HCT116 (cell line): ENCODE data around the gene EXOC4. TPM values are rescaled to one million over a fixed set of nuclear protein-coding genes. Genes with fewer than 3 reads are reported as not detected.

Experiments
- ATAC-seq: fragments of 200-7000 bp; cut with Tn5 transposase; 2 replicates; pipeline ENCODE4 v1.9.1; 2020; ENCODE audit warnings: mild to moderate bottlenecking, moderate library complexity
- BruUV-seq: library from RNA; stranded (reverse); fragments of 400-500 nt; replicated peaks from 2 replicates; lab custom pipeline; 2021; lab: Mats Ljungman, UMichigan
- CTCF ChIA-PET: fragments of 300-600 bp; sonication (Branson Sonifier 250); formaldehyde crosslinking; loops from one replicate; lab custom pipeline; 2021; ENCODE audit warnings: antibody characterized with exemption; lab: Charles Lee
- POLR2A ChIA-PET: fragments of 300-600, 350-600 bp; sonication (Branson Sonifier 250); formaldehyde crosslinking; loops from one replicate; lab custom pipeline; 2021; ENCODE audit warnings: antibody characterized with exemption; lab: Charles Lee
- RAD21 ChIA-PET, 2 experiments: fragments of 300-600 bp; sonication (Branson Sonifier 250); formaldehyde crosslinking; loops; one replicate each; lab custom pipeline; 2023; ENCODE audit warnings: low total read pairs in 2 of 2; ENCODE audit not compliant: uncharacterized antibody in 2 of 2, unreplicated experiment in 2 of 2, low non-redundant PET in 1 of 2; lab: Charles Lee
- DNase-seq: peaks from one replicate; pipeline ENCODE4 v3.0.0-alpha.2; 2010; ENCODE audit warnings: low read depth, low spot score
- H2AFZ ChIP-seq: fragments of 200-600 bp; shearing (Covaris generic), sonication (generic); 2 replicates; pipeline ENCODE4 v1.6.1; 2017; ENCODE audit warnings: low read depth, mixed run types, mixed read lengths, antibody characterized with exemption, low read length; ENCODE audit not compliant: poor library complexity, severe bottlenecking
- H3K27ac ChIP-seq: 2 replicates; pipeline ENCODE4 v1.5.1; 2012; ENCODE audit warnings: low read depth, low read length
- H3K27me3 ChIP-seq: fragments of 200-600 bp; sonication (generic); 2 replicates; pipeline ENCODE4 v1.6.1; 2016; ENCODE audit warnings: mixed run types, low read length, mixed read lengths; ENCODE audit not compliant: insufficient read depth
- H3K36me3 ChIP-seq, 2 experiments: fragments of 200-500 bp in 1 of 2; fragments of 200-600 bp in 1 of 2; sonication (Bioruptor generic) in 1 of 2; sonication (generic) in 1 of 2; 2 replicates each; pipeline versions ENCODE4 v1.5.1 to v1.6.1; 2014 to 2016; ENCODE audit warnings: low read length in 2 of 2, inconsistent platforms in 1 of 2, mixed read lengths in 1 of 2, mixed run types in 1 of 2; ENCODE audit not compliant: insufficient read depth in 2 of 2, control insufficient read depth in 1 of 2
- H3K4me1 ChIP-seq, 2 experiments: fragments of 200-600 bp in 1 of 2; sonication (generic) in 1 of 2; 2 replicates each; pipeline versions ENCODE4 v1.5.1 to v1.6.1; 2012 to 2017; ENCODE audit warnings: low read length in 2 of 2, inconsistent platforms in 1 of 2, mild to moderate bottlenecking in 1 of 2, mixed read lengths in 1 of 2, mixed run types in 1 of 2, moderate library complexity in 1 of 2; ENCODE audit not compliant: insufficient read depth in 2 of 2, control insufficient read depth in 1 of 2
- H3K4me2 ChIP-seq: fragments of 200-600 bp; sonication (generic); 2 replicates; pipeline ENCODE4 v1.6.1; 2017; ENCODE audit warnings: mixed run types, low read length, mixed read lengths
- H3K4me3 ChIP-seq, 2 experiments: fragments of 200-600 bp in 1 of 2; sonication (generic) in 1 of 2; replicated peaks in 1 of 2; 2 replicates each; pipeline ENCODE4 v1.5.1; 2011 to 2016; ENCODE audit warnings: low read length in 2 of 2, control low read depth in 1 of 2, low read depth in 1 of 2, mild to moderate bottlenecking in 1 of 2, mixed read lengths in 1 of 2, mixed run types in 1 of 2
- H3K79me2 ChIP-seq: fragments of 200-600 bp; sonication (generic); 2 replicates; pipeline ENCODE4 v1.6.1; 2017; ENCODE audit warnings: mild to moderate bottlenecking, mixed run types, low read length, moderate library complexity, mixed read lengths; ENCODE audit not compliant: insufficient read depth
- H3K9ac ChIP-seq: fragments of 200-600 bp; sonication (generic); 2 replicates; pipeline ENCODE4 v1.6.1; 2016; ENCODE audit warnings: low read length, mixed read lengths
- H3K9me2 ChIP-seq: fragments of 200-600 bp; sonication (generic), shearing (Covaris generic); 2 replicates; pipeline ENCODE4 v1.6.1; 2017; ENCODE audit warnings: mixed run types, mild to moderate bottlenecking, moderate library complexity; ENCODE audit not compliant: insufficient read depth
- H3K9me3 ChIP-seq, 2 experiments: fragments of 200-500 bp in 1 of 2; fragments of 200-600 bp in 1 of 2; sonication (Bioruptor generic) in 1 of 2; sonication (generic) in 1 of 2; 2 replicates each; pipeline ENCODE4 v1.6.1; 2014 to 2017; ENCODE audit warnings: low read length in 2 of 2, mixed read lengths in 2 of 2, inconsistent platforms in 1 of 2, low read depth in 1 of 2, mild to moderate bottlenecking in 1 of 2, mixed run types in 1 of 2, moderate library complexity in 1 of 2; ENCODE audit not compliant: control insufficient read depth in 1 of 2, insufficient read depth in 1 of 2
- H4K20me1 ChIP-seq: fragments of 200-600 bp; sonication (generic), shearing (Covaris generic); 2 replicates; pipeline ENCODE4 v1.6.1; 2017; ENCODE audit warnings: mixed run types, mild to moderate bottlenecking, moderate library complexity; ENCODE audit not compliant: insufficient read depth
- ATF3 ChIP-seq: IDR thresholded peaks from 2 replicates; pipeline ENCODE4 v1.6.1; 2012
- CEBPB ChIP-seq: IDR thresholded peaks from 2 replicates; pipeline ENCODE4 v1.6.1; 2012; ENCODE audit warnings: low read depth
- EGR1 ChIP-seq: IDR thresholded peaks from 2 replicates; pipeline ENCODE4 v1.6.1; 2012; ENCODE audit warnings: low read depth
- ELF1 ChIP-seq: IDR thresholded peaks from 2 replicates; pipeline ENCODE4 v1.6.1; 2012; ENCODE audit warnings: low read depth, borderline replicate concordance
- EZH2 ChIP-seq: fragments of 200-600 bp; sonication (generic); IDR thresholded peaks from 2 replicates; pipeline ENCODE4 v1.6.1; 2017; ENCODE audit warnings: antibody characterized with exemption, mixed run types
- EZH2phosphoT487 ChIP-seq: fragments of 200-600 bp; IDR thresholded peaks from 2 replicates; pipeline ENCODE4 v1.6.1; 2018; ENCODE audit warnings: antibody characterized with exemption, borderline replicate concordance
- FOSL1 ChIP-seq: IDR thresholded peaks from 2 replicates; pipeline ENCODE4 v1.6.1; 2012; ENCODE audit warnings: low read depth
- MAX ChIP-seq: IDR thresholded peaks from 2 replicates; pipeline ENCODE4 v1.6.1; 2012
- POLR2A ChIP-seq: IDR thresholded peaks from 2 replicates; pipeline ENCODE4 v1.7.0; 2011; ENCODE audit warnings: borderline replicate concordance; ENCODE audit not compliant: insufficient read depth, insufficient read length; ENCODE audit errors: extremely low read depth
- POLR2AphosphoS5 ChIP-seq: IDR thresholded peaks from 2 replicates; pipeline ENCODE4 v1.6.1; 2011; ENCODE audit warnings: mild to moderate bottlenecking, low read depth, low read length, moderate library complexity
- SP1 ChIP-seq: IDR thresholded peaks from 2 replicates; pipeline ENCODE4 v1.6.1; 2012; ENCODE audit warnings: low read depth
- ZBTB33 ChIP-seq: IDR thresholded peaks from 2 replicates; pipeline ENCODE4 v1.6.1; 2011; ENCODE audit warnings: mild to moderate bottlenecking, low read length, moderate library complexity; ENCODE audit not compliant: insufficient replicate concordance; ENCODE audit errors: extremely low read depth
- ZFX ChIP-seq: fragments of 450-650 bp; IDR thresholded peaks from 2 replicates; pipeline ENCODE4 v1.6.1; 2017
- ZNF274 ChIP-seq: fragments of 200-500 bp; sonication (Bioruptor generic); IDR thresholded peaks from 2 replicates; pipeline ENCODE4 v1.6.1; 2014; ENCODE audit warnings: mild to moderate bottlenecking, low read depth, low read length, inconsistent platforms
- intact Hi-C: fragments of 100-400 bp; cut with micrococcal nuclease; formaldehyde crosslinking; loops from 2 replicates; pipeline ENCODE4 v1.10.0; 2022
- total RNA-seq: library from RNA; stranded (reverse); gene quantifications from one replicate; pipeline ENCODE4 v1.2.1, GENCODE V29; 2021; ENCODE audit not compliant: unreplicated experiment
- TF ChIP-seq, protein P1 (sequence below), 3 experiments: fragments of 200-600 bp in 1 of 3; sonication (generic) in 1 of 3; IDR thresholded peaks in 2 of 3; conservative IDR thresholded peaks in 1 of 3; 2 replicates each; pipeline ENCODE4 v1.5.1; 2012 to 2017; ENCODE audit warnings: low read depth in 2 of 3, low read length in 2 of 3, antibody characterized with exemption in 1 of 3, borderline replicate concordance in 1 of 3, control low read depth in 1 of 3, mild to moderate bottlenecking in 1 of 3, mixed read lengths in 1 of 3, mixed run types in 1 of 3, moderate library complexity in 1 of 3; ENCODE audit not compliant: insufficient read depth in 1 of 3

The EXOC4 gene
- total RNA-seq, 1 experiment from 2014 or later, result 40.3 TPM

GRCh38 chr7:134068670-134069069 is 815.8 kb downstream of the EXOC4 start (continued):
- TF ChIP-seq ZNF274 (no peak), EGR1 (no peak)

GRCh38 chr7:134069187-134069586 is 816.3 kb downstream of the EXOC4 start:
- H3K4me1 ChIP-seq, result no peaks in the 10 kb centered on the region
- BruUV-seq, result no TSS peak
- no peaks in the 10 kb centered on the region for H4K20me1 ChIP-seq
- H3K4me3 ChIP-seq, result no peak overlapping the region
- TF ChIP-seq ZNF274 (no peak), FOSL1 (no peak), EZH2phosphoT487 (no peak), MAX (no peak), CEBPB (no peak), POLR2A (no peak), ELF1 (no peak), POLR2AphosphoS5 (no peak), ZBTB33 (no peak), ATF3 (no peak), ZFX (no peak), EGR1 (no peak), EZH2 (no peak), SP1 (no peak)
- TF ChIP-seq, protein P1, sequence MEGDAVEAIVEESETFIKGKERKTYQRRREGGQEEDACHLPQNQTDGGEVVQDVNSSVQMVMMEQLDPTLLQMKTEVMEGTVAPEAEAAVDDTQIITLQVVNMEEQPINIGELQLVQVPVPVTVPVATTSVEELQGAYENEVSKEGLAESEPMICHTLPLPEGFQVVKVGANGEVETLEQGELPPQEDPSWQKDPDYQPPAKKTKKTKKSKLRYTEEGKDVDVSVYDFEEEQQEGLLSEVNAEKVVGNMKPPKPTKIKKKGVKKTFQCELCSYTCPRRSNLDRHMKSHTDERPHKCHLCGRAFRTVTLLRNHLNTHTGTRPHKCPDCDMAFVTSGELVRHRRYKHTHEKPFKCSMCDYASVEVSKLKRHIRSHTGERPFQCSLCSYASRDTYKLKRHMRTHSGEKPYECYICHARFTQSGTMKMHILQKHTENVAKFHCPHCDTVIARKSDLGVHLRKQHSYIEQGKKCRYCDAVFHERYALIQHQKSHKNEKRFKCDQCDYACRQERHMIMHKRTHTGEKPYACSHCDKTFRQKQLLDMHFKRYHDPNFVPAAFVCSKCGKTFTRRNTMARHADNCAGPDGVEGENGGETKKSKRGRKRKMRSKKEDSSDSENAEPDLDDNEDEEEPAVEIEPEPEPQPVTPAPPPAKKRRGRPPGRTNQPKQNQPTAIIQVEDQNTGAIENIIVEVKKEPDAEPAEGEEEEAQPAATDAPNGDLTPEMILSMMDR (IDR thresholded peaks at IDR 0.05 in 2 of 3, conservative IDR thresholded peaks at IDR 0.05 in 1 of 3; ENCODE audit: borderline replicate concordance in 1 of 3, insufficient read depth in 1 of 3, low read depth in 2 of 3, low read length in 2 of 3), result no peak
- no peaks in the 10 kb centered on the region for H3K9me2 ChIP-seq
- H3K27ac ChIP-seq, result no peak overlapping the region
- CTCF ChIA-PET, result no interaction called here
- POLR2A ChIA-PET, result no interaction called here
- no peak overlapping the region for H2AFZ ChIP-seq
- intact Hi-C loops, result no loop called here
- DNase-seq, result no peak
- no peaks in the 10 kb centered on the region for H3K27me3 ChIP-seq
- H3K4me2 ChIP-seq, result no peak overlapping the region
- no peaks in the 10 kb centered on the region for H3K36me3 ChIP-seq
- H3K9me3 ChIP-seq, result no peaks in the 10 kb centered on the region
- no peak for ATAC-seq
- RAD21 ChIA-PET, result no interaction called here
- no peak overlapping the region for H3K9ac ChIP-seq
- no peaks in the 10 kb centered on the region for H3K79me2 ChIP-seq
